Measurements from ENCODE around the gene TMEM123.

- TF ChIP-seq SNAI2 (CRISPR knock-in tag; IDR thresholded peaks at IDR 0.05) (no peak), OSR1 (CRISPR knock-in tag; IDR thresholded peaks at IDR 0.05) (no peak), PATZ1 (CRISPR knock-in tag; IDR thresholded peaks at IDR 0.05; ENCODE audit: borderline replicate concordance) (no peak), BACH2 (CRISPR knock-in tag; IDR thresholded peaks at IDR 0.05; ENCODE audit: borderline replicate concordance) (no peak), ISL1 (CRISPR knock-in tag; IDR thresholded peaks at IDR 0.05) (no peak), ZNF8 (CRISPR knock-in tag; IDR thresholded peaks at IDR 0.05) (no peak), RARB (CRISPR knock-in tag; IDR thresholded peaks at IDR 0.05) (no peak), ESRRG (CRISPR knock-in tag; IDR thresholded peaks at IDR 0.05) (no peak), ARNTL (CRISPR knock-in tag; IDR thresholded peaks at IDR 0.05; ENCODE audit: borderline replicate concordance, low read depth) (no peak)
- TF ChIP-seq, protein P1, sequence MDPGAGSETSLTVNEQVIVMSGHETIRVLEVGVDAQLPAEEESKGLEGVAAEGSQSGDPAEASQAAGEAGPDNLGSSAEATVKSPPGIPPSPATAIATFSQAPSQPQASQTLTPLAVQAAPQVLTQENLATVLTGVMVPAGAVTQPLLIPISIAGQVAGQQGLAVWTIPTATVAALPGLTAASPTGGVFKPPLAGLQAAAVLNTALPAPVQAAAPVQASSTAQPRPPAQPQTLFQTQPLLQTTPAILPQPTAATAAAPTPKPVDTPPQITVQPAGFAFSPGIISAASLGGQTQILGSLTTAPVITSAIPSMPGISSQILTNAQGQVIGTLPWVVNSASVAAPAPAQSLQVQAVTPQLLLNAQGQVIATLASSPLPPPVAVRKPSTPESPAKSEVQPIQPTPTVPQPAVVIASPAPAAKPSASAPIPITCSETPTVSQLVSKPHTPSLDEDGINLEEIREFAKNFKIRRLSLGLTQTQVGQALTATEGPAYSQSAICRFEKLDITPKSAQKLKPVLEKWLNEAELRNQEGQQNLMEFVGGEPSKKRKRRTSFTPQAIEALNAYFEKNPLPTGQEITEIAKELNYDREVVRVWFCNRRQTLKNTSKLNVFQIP (CRISPR knock-in tag; IDR thresholded peaks at IDR 0.05; ENCODE audit: borderline replicate concordance, low read depth): no peak
Measured at GRCh38 chr11:102447193-102447592, 5.4 kb downstream of the TMEM123 start.
